NAMALWA (cell line): ENCODE data around the gene RNF125.
"Not testable (repeated sequence)": the region's sequence is repeated elsewhere in the genome, so short reads cannot be mapped to it uniquely, and the experiment has no call there.

Experiments
- DNase-seq: peaks from one replicate; pipeline ENCODE4 v3.0.0-alpha.2; 2015; ENCODE audit warnings: low spot score

RNF125 gene

DNA sequence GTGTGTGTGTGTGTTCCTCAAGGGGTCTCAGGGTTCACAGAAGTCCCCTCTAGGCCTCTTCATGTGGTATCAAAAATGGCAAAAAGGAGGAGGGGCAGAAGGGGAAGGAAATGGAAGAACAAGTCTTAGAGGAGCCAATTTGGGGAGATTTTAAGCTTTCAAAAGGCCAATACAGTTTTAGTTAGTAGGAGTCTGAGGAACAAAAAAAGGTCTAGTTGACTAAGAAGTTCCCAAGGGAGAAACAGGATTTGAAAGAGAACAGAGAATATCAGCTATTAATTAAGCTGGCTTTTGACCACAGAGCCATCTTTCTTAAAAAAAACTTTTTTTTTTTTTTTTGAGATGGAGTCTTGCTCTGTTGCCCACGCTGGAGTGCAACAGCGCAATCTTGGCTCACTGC lies 7.1 kb downstream of the RNF125 start:
- DNase-seq = no peak

DNA sequence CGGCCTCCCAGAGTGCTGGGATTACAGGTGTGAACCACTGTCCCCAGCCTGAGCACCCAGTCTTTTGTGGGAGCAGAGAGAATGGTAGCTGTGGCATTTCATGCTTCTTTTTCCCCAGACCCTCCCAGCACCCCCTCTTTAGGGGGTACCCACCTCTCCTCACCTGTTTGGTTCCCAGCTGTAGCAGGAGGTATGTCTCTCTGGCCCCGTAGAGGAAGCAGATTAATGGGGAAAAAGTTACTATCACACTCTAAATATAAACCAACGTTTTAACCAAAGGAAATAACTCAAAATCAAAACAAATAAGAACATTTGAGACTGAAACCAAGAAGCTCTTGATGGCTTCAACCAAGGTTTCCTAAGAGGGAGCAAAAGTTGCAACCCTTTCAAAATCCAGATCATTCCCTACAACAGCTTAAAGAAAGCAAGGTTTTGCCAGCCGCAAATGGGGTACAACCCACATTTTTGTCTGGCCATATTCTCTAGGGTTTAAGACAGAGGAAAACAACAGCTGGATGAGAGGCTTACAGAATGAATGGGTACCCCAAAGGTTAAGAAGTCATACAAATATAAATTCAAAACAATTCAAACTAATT lies 8.0 kb downstream of the RNF125 start:
- DNase-seq = no peak

DNA sequence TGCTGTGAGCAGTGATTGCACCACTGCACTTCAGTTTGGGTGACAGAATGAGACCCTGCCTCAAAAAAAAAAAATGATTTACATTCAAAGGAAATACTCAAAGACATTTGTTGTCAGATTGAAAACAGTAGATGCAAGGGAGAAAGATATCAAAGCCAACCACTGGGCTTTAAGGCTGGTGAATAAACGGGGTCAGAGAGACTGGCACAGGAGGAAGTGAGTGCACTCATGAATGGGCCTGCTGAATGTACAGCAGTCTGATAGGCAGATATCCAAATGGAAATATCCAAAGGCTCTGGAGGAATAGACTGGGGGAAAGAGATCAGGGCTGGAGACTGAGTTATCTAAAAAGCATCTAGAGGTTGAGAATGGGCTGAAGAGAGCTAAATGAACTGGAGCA lies 10.9 kb downstream of the RNF125 start:
- DNase-seq = no peak

- no peak for DNase-seq
Observed at GRCh38 chr18:32032609-32033008, 14.0 kb downstream of the RNF125 start.

DNA sequence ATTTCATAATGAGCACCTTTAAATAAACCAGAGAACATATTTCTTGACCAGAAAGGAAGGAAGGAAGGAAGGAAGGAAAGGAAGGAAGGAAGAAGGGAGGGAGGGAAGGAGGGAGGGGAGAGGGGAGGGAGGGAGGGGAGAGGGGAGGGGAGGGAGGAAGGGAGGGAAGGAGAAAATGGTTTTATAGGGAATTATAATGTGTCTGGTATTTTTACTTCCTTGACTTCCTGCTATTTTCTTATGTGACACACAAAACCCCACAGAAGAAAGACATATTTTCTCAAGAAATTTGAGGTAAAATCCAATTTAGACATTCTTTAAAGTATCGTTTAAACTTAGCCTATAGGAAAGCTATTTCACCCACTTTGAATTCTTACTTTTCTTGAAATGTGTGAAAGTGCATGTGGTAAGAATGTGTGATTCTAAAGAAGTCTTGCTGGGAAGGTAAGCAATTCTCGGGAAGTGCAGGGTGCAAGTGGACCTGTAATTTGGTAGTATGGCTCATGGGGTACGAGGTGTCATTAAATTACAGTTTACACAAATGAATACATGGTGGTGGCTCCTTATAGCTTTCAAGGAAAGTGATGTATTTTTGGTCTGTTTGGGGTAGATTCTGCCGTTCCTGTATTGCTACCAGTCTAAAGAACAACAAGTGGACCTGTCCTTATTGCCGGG lies 18.0 kb downstream of the RNF125 start:
- no peak for DNase-seq

- no peak for DNase-seq
Observed at GRCh38 chr18:32037616-32038015, 19.0 kb downstream of the RNF125 start.

- no peak for DNase-seq
Observed at GRCh38 chr18:32040936-32041335, 22.3 kb downstream of the RNF125 start.

DNA sequence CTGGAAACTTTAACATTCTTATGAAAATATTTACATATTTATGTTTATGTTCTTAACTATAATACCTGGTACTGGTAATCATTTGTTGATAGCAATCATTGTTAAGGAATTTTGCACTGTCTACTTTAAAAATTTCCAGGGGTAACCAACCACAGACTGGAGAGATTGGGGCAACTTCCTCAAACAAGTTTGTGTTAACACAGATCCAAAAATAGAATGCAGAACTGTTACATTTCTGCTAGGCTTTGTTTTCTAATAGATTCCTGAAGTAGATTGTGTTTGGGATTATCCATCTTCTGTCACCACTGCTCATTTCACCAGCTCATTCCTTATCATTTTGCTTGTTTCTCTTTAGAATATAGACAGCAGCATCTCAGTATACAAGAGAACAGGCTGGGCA lies 23.7 kb downstream of the RNF125 start:
- DNase-seq = peak; percentile 15

DNA sequence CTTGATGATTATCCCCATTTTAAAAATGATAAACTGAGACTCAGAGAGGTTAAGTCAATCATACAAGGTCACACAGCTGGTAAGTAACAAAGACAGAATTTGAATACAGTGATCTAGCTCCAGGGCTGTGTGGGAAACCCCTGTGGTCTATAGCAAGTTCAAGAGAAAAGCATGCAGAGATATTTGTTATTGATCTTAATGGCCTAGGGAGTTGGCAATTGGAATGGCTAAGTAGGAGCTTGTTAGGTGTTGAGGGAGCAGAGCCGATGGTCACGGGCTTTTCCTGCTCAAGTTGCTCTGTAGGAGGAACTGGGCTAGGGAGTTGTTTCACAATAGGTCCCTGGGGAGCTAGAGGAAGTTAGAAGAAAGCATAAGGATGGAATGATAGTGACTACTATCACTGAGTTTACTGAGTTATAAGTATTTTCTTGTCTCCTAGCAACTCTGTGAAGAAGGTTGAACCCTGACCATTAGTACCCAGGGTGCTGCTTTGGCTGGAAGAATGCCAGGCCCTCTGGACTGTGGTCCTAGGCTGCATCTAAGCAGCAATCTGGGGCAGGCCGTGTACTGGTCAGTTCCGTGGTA lies 30.0 kb downstream of the RNF125 start:
- peak; percentile 13 for DNase-seq

DNA sequence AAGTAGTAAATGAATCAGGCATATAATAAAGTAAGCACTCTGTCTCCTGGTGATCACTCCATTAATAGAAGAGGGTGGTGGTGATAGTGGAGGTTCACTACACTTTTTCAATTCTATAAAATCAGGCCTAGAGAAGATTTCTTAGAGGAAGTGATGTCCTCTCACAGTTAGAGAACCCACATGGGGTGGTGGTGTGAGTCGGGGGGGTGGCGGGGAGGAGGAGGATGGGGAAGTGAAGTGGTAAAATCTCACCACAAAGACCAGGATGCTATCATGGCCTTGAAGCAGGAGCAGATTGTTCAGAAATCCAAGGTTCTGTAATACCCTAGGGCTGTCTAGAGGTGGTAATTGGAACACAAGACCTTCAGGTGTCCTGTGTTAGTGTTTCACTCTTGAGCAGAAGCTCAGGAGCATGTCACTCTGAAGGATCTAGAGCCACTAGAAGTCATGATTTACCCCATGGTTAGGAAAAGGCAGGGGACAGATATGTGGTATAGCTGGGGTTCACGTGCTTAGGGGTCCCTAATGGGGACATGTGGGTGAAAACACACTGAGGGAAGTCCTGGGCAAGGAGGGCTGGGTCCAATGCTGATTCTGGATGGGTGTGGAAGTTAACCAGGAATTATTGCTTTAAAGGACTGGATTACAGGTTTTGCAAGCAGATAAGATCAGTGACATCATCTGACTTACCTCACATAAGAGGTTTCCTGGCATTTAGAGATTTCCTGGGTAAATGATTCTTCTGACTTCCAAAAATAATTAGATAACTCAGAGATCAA lies 31.0 kb downstream of the RNF125 start:
- no peak for DNase-seq

DNA sequence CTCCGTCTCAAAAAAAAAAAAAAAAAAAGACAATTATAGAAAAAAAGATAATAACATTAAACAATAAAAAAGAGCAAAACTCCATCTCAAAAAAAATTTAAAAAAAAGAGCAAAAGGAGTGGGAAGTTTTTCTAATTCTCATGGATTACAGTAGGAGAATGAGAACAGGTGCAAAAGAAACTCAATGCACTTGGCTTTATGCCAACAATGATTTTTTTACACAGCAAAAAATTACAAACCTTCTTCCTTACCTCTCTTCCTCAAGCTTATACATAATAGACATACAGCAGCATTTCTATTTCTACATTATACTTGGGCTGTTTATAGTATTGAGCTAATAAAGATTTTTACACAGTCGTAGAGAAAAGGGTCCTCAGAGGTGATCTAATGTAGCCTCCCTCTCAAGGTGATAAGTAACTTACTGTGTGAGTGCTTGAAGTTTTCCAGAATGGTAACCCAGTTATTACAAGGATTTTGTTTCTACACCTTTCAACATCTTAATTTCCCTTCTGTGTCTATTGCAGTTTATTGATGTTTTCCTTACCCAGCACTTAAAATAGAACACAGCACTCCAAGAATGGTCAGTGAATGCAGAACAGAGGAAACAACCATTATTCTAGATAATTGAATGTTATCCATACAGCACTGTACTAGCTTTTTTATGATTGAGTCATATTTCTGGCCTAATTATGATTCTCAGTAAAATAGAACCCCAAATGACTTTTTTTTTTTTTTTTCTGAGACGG lies 38.2 kb downstream of the RNF125 start:
- peak; percentile 19 for DNase-seq

DNA sequence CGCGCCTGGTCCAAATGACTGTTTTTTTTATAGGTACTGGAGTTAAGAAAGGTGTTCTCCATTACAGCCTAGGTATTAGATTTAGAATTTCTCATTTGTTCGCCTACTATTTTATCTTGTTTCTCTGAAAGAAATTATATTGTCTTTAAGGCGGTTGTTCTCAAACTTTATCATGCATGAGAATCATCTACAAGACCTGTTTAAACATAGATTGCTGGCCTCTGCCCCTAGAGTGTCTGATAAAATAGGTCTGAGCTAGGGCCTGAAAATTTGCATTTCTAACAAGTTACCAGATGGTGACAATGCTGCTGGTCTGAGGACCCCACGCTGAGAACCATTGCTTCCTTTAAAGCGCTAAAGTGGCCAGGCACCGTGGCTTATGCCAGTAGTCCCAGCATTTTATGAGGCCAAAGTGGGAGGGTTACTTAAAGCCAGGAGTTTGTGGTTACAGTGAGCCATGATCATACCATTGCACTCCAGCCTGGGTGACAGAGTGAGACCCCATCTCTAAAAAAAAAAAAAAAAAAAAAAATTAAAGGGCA lies 39.1 kb downstream of the RNF125 start:
- DNase-seq = no peak

GRCh38 chr18:32060026-32060425 lies 41.4 kb downstream of the RNF125 start:
- DNase-seq = no peak

DNA sequence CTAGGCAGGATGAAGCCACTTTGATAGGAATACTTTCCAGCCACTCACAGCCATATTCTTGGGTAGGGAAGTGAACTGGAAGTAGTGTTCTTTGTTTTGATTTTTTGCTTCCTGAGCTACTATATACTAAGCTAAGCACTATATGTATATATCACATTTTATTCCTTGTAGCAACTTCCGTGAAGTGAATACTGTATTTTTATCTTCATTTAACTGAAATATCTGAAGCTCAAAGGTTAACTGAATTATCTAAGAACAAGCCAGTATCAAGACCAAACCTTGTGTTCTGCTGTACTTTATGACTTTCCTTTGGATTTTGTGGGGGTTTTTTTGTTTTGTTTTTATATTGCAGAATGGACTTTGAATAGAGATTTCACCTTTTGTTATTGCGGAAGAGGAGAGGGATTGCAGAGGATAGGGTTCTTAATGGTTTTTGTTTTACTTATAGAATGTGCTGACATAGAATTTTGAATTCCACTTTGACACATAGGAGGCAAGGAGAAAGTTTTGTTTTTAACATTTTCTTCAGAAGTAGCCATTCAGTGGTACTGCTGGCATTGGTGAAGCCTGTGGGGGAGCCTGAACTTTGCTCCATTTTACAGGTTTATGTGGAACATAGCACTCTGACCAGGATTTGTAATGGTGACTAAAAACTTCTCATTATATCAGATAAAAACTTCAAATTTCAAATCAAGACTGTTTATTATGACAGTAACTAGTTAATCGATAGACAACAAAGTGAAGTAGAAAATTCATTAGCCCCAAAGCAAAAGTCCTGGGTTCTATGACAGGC lies 48.9 kb downstream of the RNF125 start:
- DNase-seq = no peak

DNA sequence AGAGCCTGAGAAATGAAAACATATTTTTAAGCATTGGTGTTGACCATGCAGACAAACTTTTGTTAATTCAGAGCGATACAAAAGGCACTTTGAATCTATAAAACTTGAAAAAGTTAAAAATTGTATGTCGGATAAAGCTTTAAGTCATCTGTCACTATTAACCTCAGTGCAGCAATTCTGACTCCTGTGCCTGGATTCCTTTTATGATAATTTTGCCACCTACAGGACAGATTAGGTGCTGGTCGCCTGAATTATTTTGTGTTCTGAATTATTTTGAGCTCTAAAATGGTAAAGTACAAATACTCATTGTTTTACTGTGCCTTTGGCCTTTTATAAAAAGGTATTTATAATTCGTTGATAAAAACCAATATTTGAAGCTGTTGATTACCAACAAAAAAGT lies 53.7 kb downstream of the RNF125 start:
- peak; percentile 57 for DNase-seq

GRCh38 chr18:32074206-32074605 lies 55.6 kb downstream of the RNF125 start:
- no peak for DNase-seq

DNA sequence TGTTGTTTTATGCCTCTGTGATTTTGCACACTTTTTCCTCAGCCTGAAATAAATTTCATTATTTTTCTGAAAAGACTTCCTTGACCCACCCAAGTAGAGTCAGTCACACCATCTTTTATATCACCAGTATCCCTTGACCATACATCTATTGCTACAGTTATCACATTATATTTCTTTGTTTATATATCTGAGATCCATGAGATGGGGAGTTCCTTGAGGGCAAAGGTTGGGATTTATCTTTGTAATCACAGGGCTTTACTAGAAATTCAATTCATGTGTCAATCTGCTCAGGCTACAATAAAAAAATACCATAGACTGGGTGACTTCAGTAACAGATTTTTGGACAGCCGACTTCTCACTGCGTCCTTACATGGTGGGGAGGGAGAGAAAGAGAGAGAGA lies 60.2 kb downstream of the RNF125 start:
- no peak for DNase-seq

DNA sequence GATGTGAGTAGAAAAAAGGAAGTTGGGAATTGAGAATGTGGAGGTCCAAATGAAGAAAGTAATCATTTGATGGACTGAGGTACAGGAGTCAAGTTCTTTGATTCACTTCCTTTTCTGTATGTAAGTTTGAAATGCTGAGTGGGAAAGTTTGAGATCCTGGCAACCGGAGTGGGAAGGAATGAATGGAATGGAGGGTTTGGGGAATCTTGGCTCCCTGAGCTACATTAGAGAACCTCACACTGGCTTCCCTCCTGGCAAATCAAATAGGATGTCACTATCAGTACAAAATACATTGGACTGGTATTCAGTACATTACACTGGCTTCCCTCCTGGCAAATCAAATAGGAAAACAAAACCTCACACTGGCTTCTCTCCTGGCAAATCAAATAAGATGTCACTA lies 63.3 kb downstream of the RNF125 start:
- no peak for DNase-seq

DNA sequence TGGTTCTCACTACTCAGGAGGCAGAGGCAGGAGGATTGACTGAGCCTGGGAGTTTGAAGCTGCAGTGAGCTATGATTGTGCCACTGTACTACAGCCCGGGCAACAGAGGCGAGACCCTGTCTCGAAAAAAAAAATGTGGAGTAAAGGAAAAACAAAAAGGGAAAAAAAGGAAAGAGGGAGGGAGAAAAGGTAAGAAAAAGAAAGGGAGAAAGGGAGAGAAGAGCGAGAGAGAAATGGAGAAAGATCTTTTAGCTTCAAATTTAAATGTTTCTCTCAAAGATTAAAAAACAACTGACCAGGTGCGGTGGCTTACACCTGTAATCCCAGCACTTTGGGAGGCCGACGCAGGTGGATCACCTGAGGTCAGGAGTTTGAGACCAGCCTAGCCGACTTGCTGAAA lies 65.2 kb downstream of the RNF125 start:
- DNase-seq = no peak

DNA sequence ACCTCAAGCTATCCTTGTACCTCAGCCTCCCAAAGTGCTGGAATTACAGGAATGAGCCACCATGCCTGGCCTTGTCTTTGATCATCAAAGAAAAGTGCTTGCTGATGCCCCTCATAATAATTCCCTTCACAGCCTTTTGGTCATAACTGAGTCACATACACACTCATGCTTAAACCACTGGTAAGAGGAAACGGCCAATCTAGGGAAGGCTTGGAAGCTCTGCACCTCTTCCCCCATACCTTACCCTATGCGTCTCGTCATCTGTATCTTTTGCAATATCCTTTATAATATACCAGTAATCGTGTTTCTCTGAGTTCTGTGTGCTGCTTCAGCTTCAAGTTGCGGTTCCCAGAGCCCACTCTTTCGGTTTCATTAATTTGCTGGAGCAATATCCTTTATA lies 68.3 kb downstream of the RNF125 start:
- no peak for DNase-seq

GRCh38 chr18:32090831-32091230 lies 72.2 kb downstream of the RNF125 start:
- DNase-seq = not testable (repeated sequence)
